K562 (cell line): Measurements from ENCODE around the gene AIFM3. TPM values are rescaled to one million over a fixed set of nuclear protein-coding genes. Genes with fewer than 3 reads are reported as not detected.

ENCODE experiments used
- ELF2 ChIP-seq: fragments of 250-450 bp; sonication (Bioruptor Pico); IDR thresholded peaks from 2 replicates; pipeline ENCODE4 v1.5.0; 2021; ENCODE audit warnings: mild to moderate bottlenecking
- EZH2 ChIP-seq: IDR thresholded peaks from 2 replicates; pipeline ENCODE4 v1.6.1; 2012; ENCODE audit warnings: low read depth, mild to moderate bottlenecking, inconsistent platforms, low read length, borderline replicate concordance
- HEY1 ChIP-seq: fragments of 250-450 bp; sonication (Bioruptor Pico); IDR thresholded peaks from 2 replicates; pipeline ENCODE4 v1.5.0; 2020; ENCODE audit warnings: mild to moderate bottlenecking, moderate library complexity, borderline replicate concordance
- HMG20A ChIP-seq: fragments of 450-650 bp; formaldehyde crosslinking; conservative IDR thresholded peaks from 2 replicates; pipeline ENCODE4 v1.4.0; 2020; ENCODE audit warnings: mild to moderate bottlenecking, mixed read lengths
- HNRNPL ChIP-seq: fragments of 200-400 bp; formaldehyde crosslinking; IDR thresholded peaks from 2 replicates; pipeline ENCODE4 v1.6.1; 2017; ENCODE audit warnings: low read depth, mild to moderate bottlenecking, low read length
- NCOA1 ChIP-seq: fragments of 450-650 bp; IDR thresholded peaks from 2 replicates; pipeline ENCODE4 v1.6.1; 2016; ENCODE audit warnings: low read depth
- NCOR1 ChIP-seq: fragments of 450-650 bp; IDR thresholded peaks from 2 replicates; pipeline ENCODE4 v1.6.1; 2016; ENCODE audit warnings: mild to moderate bottlenecking, moderate library complexity
- PML ChIP-seq: IDR thresholded peaks from 2 replicates; pipeline ENCODE4 v1.6.1; 2012; ENCODE audit warnings: low read length, inconsistent platforms
- RBM15 ChIP-seq: fragments of 200-400 bp; formaldehyde crosslinking; IDR thresholded peaks from 2 replicates; pipeline ENCODE4 v1.6.1; 2018; ENCODE audit warnings: mild to moderate bottlenecking, low read length, moderate library complexity; ENCODE audit not compliant: insufficient read depth
- TGIF2 ChIP-seq: sonication (generic); formaldehyde crosslinking; IDR thresholded peaks from 2 replicates; pipeline ENCODE4 v1.8.1; 2022; ENCODE audit warnings: mild to moderate bottlenecking, missing genetic modification reagents, moderate library complexity
- ZC3H4 ChIP-seq: sonication (generic); formaldehyde crosslinking; IDR thresholded peaks from 2 replicates; pipeline ENCODE4 v1.9.0; 2021; ENCODE audit warnings: missing genetic modification reagents, borderline replicate concordance
- ZFP30 ChIP-seq: fragments of 250-450 bp; sonication (Bioruptor Pico); IDR thresholded peaks from 2 replicates; pipeline ENCODE4 v1.8.0; 2022; ENCODE audit warnings: moderate library complexity, mild to moderate bottlenecking, inconsistent platforms, borderline replicate concordance
- ZNF174 ChIP-seq: fragments of 250-450 bp; sonication (Bioruptor Pico); IDR thresholded peaks from 2 replicates; pipeline ENCODE4 v1.4.0; 2020; ENCODE audit warnings: mild to moderate bottlenecking
- ZNF197 ChIP-seq: fragments of 200-800 bp; sonication (Bioruptor generic); IDR thresholded peaks from 2 replicates; pipeline ENCODE4 v1.6.1; 2016; ENCODE audit warnings: low read depth, missing genetic modification characterization, missing compliant biosample characterization
- ZNF239 ChIP-seq: fragments of 250-450 bp; sonication (Bioruptor Pico); IDR thresholded peaks from 2 replicates; pipeline ENCODE4 v1.4.0; 2020; ENCODE audit warnings: mild to moderate bottlenecking
- polyA plus RNA-seq, 8 experiments: library from polyadenylated mRNA; depleted of rRNA in 4 of 8; stranded (reverse) in 5 of 8; unstranded in 3 of 8; fragments of >200 nt; fragmentation: Nextera tagmentation in 2 of 8; fragmentation: Illumina TruSeq in 1 of 8; extraction: Ambion mirVana in 2 of 8; extraction: Trizol in 1 of 8; gene quantifications; 2 replicates each; pipeline versions ENCODE4 v1.2.1 to v1.2.3, GENCODE V29; 2011 to 2014; ENCODE audit warnings: inconsistent platforms in 1 of 8, missing spikeins in 1 of 8
- total RNA-seq, 7 experiments: library from RNA; depleted of rRNA in 6 of 7; stranded (reverse); fragments of >200 nt in 6 of 7; fragmentation: Illumina TruSeq in 2 of 7; extraction: Trizol in 2 of 7; gene quantifications; 2 replicates each; pipeline versions ENCODE4 v1.2.1 to v1.2.3, GENCODE V29; 2011 to 2021; ENCODE audit warnings: low replicate concordance in 1 of 7
- TF ChIP-seq, protein P1 (sequence below): sonication (generic); formaldehyde crosslinking; IDR thresholded peaks from 2 replicates; pipeline ENCODE4 v1.8.0; 2023; ENCODE audit warnings: missing genetic modification reagents, mild to moderate bottlenecking, borderline replicate concordance
- TF ChIP-seq, protein P2 (sequence below): fragments of 250-450 bp; sonication (Bioruptor Pico); IDR thresholded peaks from 2 replicates; pipeline ENCODE4 v1.4.0; 2020; ENCODE audit warnings: mild to moderate bottlenecking, moderate library complexity
- TF ChIP-seq, protein P3 (sequence below): fragments of 200-800 bp; sonication (Bioruptor generic); IDR thresholded peaks from 2 replicates; pipeline ENCODE4 v1.6.1; 2017; ENCODE audit warnings: missing genetic modification characterization, missing compliant biosample characterization

Gene AIFM3
- total and polyA plus RNA-seq, 9 of the 15 experiments (the other 6 are each of a cell fraction or from before 2014, with no cell fraction given), result 0.03 to 0.20 (median 0.07) TPM; not detected in 1

DNA sequence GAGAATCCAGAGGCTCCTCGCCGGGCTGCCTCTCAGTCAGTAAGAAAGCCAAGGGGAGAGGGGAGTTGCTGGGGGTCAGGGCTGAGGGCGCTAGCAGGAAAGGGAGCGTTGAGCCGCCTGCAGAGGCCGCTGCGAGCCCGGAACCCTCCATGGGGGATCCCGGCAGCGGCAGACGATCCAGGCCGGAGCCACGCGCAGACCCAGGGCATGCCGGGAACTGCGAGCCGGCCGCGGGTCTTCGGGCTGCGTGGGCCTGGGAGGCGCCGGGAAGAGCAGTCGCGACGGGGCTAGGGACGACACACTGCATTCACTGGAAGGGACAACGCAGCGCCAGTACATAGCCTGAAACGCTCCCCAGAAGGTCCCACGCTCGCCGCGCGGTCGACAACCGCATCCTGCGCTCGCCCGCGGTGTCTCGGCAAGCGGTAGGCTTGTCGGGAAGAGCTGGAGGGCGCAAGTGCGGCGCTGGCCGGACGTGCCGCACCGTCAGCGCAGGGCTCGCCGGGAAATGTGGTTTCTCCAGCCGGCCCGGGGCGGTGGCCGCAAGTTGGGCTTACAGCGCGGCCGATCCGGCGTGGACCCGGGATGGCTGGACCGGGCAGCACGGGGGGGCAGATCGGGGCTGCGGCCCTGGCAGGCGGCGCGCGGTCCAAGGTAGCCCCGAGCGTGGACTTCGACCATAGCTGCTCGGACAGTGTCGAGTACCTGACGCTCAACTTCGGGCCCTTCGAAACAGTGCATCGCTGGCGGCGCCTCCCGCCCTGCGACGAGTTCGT, 14.9 kb downstream of the AIFM3 start, which contains the start of gene LZTR1 (continued):
- TF ChIP-seq, protein P1, sequence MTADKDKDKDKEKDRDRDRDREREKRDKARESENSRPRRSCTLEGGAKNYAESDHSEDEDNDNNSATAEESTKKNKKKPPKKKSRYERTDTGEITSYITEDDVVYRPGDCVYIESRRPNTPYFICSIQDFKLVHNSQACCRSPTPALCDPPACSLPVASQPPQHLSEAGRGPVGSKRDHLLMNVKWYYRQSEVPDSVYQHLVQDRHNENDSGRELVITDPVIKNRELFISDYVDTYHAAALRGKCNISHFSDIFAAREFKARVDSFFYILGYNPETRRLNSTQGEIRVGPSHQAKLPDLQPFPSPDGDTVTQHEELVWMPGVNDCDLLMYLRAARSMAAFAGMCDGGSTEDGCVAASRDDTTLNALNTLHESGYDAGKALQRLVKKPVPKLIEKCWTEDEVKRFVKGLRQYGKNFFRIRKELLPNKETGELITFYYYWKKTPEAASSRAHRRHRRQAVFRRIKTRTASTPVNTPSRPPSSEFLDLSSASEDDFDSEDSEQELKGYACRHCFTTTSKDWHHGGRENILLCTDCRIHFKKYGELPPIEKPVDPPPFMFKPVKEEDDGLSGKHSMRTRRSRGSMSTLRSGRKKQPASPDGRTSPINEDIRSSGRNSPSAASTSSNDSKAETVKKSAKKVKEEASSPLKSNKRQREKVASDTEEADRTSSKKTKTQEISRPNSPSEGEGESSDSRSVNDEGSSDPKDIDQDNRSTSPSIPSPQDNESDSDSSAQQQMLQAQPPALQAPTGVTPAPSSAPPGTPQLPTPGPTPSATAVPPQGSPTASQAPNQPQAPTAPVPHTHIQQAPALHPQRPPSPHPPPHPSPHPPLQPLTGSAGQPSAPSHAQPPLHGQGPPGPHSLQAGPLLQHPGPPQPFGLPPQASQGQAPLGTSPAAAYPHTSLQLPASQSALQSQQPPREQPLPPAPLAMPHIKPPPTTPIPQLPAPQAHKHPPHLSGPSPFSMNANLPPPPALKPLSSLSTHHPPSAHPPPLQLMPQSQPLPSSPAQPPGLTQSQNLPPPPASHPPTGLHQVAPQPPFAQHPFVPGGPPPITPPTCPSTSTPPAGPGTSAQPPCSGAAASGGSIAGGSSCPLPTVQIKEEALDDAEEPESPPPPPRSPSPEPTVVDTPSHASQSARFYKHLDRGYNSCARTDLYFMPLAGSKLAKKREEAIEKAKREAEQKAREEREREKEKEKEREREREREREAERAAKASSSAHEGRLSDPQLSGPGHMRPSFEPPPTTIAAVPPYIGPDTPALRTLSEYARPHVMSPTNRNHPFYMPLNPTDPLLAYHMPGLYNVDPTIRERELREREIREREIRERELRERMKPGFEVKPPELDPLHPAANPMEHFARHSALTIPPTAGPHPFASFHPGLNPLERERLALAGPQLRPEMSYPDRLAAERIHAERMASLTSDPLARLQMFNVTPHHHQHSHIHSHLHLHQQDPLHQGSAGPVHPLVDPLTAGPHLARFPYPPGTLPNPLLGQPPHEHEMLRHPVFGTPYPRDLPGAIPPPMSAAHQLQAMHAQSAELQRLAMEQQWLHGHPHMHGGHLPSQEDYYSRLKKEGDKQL (CRISPR knock-in tag), result no peak
- TF ChIP-seq RBM15 (no peak), ZC3H4 (no peak), HNRNPL (peak; percentile 96), ZNF197 (CRISPR knock-in tag) (no peak), ZFP30 (no peak), NCOA1 (no peak), HMG20A (CRISPR knock-in tag) (no peak), HEY1 (CRISPR knock-in tag) (no peak), ELF2 (CRISPR knock-in tag) (peak; percentile 91), TGIF2 (CRISPR knock-in tag) (no peak), PML (no peak), ZNF239 (CRISPR knock-in tag) (peak; percentile 87; the same call in 1 of the 2 replicates), EZH2 (no peak), ZNF174 (CRISPR knock-in tag) (peak; percentile 65; the same call in 1 of the 2 replicates), NCOR1 (no peak)
- TF ChIP-seq, protein P2, sequence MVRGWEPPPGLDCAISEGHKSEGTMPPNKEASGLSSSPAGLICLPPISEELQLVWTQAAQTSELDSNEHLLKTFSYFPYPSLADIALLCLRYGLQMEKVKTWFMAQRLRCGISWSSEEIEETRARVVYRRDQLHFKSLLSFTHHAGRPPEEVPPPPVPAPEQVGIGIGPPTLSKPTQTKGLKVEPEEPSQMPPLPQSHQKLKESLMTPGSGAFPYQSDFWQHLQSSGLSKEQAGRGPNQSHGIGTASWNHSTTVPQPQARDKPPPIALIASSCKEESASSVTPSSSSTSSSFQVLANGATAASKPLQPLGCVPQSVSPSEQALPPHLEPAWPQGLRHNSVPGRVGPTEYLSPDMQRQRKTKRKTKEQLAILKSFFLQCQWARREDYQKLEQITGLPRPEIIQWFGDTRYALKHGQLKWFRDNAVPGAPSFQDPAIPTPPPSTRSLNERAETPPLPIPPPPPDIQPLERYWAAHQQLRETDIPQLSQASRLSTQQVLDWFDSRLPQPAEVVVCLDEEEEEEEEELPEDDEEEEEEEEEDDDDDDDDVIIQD (CRISPR knock-in tag), result peak; percentile 98
- TF ChIP-seq, protein P3, sequence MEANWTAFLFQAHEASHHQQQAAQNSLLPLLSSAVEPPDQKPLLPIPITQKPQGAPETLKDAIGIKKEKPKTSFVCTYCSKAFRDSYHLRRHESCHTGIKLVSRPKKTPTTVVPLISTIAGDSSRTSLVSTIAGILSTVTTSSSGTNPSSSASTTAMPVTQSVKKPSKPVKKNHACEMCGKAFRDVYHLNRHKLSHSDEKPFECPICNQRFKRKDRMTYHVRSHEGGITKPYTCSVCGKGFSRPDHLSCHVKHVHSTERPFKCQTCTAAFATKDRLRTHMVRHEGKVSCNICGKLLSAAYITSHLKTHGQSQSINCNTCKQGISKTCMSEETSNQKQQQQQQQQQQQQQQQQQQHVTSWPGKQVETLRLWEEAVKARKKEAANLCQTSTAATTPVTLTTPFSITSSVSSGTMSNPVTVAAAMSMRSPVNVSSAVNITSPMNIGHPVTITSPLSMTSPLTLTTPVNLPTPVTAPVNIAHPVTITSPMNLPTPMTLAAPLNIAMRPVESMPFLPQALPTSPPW (CRISPR knock-in tag), result no peak
